Measurements from ENCODE around the gene NDUFA12.

The NDUFA12 gene

DNA sequence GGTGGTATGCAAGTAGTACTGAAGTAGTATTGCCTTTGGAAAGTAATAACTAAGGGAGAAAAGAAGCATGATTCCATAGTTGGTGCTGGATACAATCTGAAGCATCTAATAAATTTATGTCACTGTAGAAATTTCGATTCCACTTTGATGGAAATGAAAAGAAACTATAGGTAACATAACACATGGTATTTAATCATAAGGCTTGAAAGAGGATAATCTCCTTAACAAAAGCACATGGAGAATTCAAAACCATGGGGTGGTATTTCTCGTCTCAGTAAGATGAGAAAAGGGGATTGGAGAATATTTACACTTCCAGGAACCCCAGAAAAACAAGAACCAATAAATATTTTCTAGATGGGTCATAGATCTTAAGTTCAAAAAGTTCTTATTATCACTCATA lies 72.7 kb downstream of the NDUFA12 start:
- Histone ChIP-seq H3K9me3 (ENCODE audit: control insufficient read depth, insufficient read depth, low read depth, low read length) (no peaks in the 10 kb centered on the region), H3K4me1 (ENCODE audit: control insufficient read depth, insufficient read depth, low read length) (no peaks in the 10 kb centered on the region), H3K27ac (ENCODE audit: extremely low read depth, low read depth, low read length) (no peak overlapping the region), H3K36me3 (ENCODE audit: control insufficient read depth in 2 of 2, insufficient read depth in 1 of 2, low read length in 2 of 2) (no peaks in the 10 kb centered on the region), H3K4me3 (ENCODE audit: low read depth, low read length) (no peak overlapping the region)
- POLR2A ChIA-PET = no interaction called here
- CTCF ChIA-PET = no interaction called here
- TF ChIP-seq, protein P1, sequence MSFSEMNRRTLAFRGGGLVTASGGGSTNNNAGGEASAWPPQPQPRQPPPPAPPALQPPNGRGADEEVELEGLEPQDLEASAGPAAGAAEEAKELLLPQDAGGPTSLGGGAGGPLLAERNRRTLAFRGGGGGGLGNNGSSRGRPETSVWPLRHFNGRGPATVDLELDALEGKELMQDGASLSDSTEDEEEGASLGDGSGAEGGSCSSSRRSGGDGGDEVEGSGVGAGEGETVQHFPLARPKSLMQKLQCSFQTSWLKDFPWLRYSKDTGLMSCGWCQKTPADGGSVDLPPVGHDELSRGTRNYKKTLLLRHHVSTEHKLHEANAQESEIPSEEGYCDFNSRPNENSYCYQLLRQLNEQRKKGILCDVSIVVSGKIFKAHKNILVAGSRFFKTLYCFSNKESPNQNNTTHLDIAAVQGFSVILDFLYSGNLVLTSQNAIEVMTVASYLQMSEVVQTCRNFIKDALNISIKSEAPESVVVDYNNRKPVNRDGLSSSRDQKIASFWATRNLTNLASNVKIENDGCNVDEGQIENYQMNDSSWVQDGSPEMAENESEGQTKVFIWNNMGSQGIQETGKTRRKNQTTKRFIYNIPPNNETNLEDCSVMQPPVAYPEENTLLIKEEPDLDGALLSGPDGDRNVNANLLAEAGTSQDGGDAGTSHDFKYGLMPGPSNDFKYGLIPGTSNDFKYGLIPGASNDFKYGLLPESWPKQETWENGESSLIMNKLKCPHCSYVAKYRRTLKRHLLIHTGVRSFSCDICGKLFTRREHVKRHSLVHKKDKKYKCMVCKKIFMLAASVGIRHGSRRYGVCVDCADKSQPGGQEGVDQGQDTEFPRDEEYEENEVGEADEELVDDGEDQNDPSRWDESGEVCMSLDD (tag by site-specific recombination; IDR thresholded peaks at IDR 0.05) = no peak

DNA sequence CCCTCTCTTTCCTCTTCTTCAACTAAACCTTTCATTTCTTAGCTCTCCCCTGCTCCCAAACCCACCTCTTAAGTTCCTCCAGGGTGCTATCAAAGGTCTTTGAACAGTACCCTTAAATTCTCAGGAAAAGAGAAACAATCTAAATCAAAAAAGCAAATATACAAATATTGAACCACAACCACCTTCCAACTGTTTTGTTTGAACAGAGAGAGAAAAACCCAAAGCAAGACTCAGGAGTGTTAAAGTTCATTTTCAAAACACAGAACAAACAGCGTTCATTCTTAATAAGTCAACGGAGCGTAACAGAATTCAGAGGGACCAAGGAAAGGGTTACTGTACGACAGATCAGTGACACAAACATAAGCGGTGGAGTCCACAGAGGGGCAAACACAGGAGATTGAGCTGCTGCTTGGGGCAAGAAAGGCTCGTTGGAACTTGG lies 73.3 kb downstream of the NDUFA12 start:
- H3K27ac ChIP-seq (ENCODE audit: extremely low read depth, low read depth, low read length) = no peak overlapping the region
- H3K9me3 ChIP-seq (ENCODE audit: control insufficient read depth, insufficient read depth, low read depth, low read length) = no peaks in the 10 kb centered on the region
- ChIA-PET CTCF (no interaction called here), POLR2A (no interaction called here)
- no peaks in the 10 kb centered on the region for H3K36me3 ChIP-seq (ENCODE audit: control insufficient read depth in 2 of 2, insufficient read depth in 1 of 2, low read length in 2 of 2)
- H3K4me1 ChIP-seq (ENCODE audit: control insufficient read depth, insufficient read depth, low read length) = no peaks in the 10 kb centered on the region
- TF ChIP-seq ZNF114 (tag by site-specific recombination; IDR thresholded peaks at IDR 0.05) (no peak), ZNF623 (tag by site-specific recombination; IDR thresholded peaks at IDR 0.05) (no peak), BCL11B (tag by site-specific recombination; IDR thresholded peaks at IDR 0.05; ENCODE audit: low read depth) (no peak), ZSCAN23 (tag by site-specific recombination; IDR thresholded peaks at IDR 0.05) (no peak), KLF1 (tag by site-specific recombination; IDR thresholded peaks at IDR 0.05) (no peak), ZNF549 (tag by site-specific recombination; IDR thresholded peaks at IDR 0.05) (no peak), ZBTB17 (tag by site-specific recombination; IDR thresholded peaks at IDR 0.05) (no peak), MYNN (tag by site-specific recombination; IDR thresholded peaks at IDR 0.05; ENCODE audit: borderline replicate concordance) (no peak), ZNF2 (tag by site-specific recombination; IDR thresholded peaks at IDR 0.05) (no peak), ZNF514 (tag by site-specific recombination; IDR thresholded peaks at IDR 0.05) (no peak), OSR2 (tag by site-specific recombination; IDR thresholded peaks at IDR 0.05) (no peak), ZNF558 (tag by site-specific recombination; IDR thresholded peaks at IDR 0.05) (no peak), ZNF146 (tag by site-specific recombination; IDR thresholded peaks at IDR 0.05) (no peak), GLI2 (tag by site-specific recombination; IDR thresholded peaks at IDR 0.05; ENCODE audit: borderline replicate concordance, low read depth) (no peak), ZNF184 (tag by site-specific recombination; IDR thresholded peaks at IDR 0.05) (no peak), ZFP69B (tag by site-specific recombination; IDR thresholded peaks at IDR 0.05) (no peak)
- TF ChIP-seq, protein P2, sequence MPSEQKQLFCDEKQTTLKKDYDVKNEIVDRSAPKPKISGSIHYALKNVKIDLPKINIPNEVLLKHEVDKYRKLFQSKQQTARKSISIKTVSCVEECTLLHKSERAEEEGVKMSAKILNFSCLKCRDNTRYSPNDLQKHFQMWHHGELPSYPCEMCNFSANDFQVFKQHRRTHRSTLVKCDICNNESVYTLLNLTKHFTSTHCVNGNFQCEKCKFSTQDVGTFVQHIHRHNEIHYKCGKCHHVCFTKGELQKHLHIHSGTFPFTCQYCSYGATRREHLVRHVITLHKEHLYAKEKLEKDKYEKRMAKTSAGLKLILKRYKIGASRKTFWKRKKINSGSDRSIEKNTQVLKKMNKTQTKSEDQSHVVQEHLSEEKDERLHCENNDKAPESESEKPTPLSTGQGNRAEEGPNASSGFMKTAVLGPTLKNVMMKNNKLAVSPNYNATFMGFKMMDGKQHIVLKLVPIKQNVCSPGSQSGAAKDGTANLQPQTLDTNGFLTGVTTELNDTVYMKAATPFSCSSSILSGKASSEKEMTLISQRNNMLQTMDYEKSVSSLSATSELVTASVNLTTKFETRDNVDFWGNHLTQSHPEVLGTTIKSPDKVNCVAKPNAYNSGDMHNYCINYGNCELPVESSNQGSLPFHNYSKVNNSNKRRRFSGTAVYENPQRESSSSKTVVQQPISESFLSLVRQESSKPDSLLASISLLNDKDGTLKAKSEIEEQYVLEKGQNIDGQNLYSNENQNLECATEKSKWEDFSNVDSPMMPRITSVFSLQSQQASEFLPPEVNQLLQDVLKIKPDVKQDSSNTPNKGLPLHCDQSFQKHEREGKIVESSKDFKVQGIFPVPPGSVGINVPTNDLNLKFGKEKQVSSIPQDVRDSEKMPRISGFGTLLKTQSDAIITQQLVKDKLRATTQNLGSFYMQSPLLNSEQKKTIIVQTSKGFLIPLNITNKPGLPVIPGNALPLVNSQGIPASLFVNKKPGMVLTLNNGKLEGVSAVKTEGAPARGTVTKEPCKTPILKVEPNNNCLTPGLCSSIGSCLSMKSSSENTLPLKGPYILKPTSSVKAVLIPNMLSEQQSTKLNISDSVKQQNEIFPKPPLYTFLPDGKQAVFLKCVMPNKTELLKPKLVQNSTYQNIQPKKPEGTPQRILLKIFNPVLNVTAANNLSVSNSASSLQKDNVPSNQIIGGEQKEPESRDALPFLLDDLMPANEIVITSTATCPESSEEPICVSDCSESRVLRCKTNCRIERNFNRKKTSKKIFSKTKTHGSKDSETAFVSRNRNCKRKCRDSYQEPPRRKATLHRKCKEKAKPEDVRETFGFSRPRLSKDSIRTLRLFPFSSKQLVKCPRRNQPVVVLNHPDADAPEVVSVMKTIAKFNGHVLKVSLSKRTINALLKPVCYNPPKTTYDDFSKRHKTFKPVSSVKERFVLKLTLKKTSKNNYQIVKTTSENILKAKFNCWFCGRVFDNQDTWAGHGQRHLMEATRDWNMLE (tag by site-specific recombination; conservative IDR thresholded peaks at IDR 0.05; ENCODE audit: low read depth) = no peak
- TF ChIP-seq, protein P3, sequence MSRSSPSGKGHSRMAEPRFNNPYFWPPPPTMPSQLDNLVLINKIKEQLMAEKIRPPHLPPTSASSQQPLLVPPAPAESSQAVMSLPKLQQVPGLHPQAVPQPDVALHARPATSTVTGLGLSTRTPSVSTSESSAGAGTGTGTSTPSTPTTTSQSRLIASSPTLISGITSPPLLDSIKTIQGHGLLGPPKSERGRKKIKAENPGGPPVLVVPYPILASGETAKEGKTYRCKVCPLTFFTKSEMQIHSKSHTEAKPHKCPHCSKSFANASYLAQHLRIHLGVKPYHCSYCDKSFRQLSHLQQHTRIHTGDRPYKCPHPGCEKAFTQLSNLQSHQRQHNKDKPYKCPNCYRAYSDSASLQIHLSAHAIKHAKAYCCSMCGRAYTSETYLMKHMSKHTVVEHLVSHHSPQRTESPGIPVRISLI (tag by site-specific recombination; IDR thresholded peaks at IDR 0.05) = no peak
- TF ChIP-seq, protein P4, sequence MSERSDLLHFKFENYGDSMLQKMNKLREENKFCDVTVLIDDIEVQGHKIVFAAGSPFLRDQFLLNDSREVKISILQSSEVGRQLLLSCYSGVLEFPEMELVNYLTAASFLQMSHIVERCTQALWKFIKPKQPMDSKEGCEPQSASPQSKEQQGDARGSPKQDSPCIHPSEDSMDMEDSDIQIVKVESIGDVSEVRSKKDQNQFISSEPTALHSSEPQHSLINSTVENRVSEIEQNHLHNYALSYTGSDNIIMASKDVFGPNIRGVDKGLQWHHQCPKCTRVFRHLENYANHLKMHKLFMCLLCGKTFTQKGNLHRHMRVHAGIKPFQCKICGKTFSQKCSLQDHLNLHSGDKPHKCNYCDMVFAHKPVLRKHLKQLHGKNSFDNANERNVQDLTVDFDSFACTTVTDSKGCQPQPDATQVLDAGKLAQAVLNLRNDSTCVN (tag by site-specific recombination; optimal IDR thresholded peaks at IDR 0.05) = no peak
- TF ChIP-seq, protein P5, sequence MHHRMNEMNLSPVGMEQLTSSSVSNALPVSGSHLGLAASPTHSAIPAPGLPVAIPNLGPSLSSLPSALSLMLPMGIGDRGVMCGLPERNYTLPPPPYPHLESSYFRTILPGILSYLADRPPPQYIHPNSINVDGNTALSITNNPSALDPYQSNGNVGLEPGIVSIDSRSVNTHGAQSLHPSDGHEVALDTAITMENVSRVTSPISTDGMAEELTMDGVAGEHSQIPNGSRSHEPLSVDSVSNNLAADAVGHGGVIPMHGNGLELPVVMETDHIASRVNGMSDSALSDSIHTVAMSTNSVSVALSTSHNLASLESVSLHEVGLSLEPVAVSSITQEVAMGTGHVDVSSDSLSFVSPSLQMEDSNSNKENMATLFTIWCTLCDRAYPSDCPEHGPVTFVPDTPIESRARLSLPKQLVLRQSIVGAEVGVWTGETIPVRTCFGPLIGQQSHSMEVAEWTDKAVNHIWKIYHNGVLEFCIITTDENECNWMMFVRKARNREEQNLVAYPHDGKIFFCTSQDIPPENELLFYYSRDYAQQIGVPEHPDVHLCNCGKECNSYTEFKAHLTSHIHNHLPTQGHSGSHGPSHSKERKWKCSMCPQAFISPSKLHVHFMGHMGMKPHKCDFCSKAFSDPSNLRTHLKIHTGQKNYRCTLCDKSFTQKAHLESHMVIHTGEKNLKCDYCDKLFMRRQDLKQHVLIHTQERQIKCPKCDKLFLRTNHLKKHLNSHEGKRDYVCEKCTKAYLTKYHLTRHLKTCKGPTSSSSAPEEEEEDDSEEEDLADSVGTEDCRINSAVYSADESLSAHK (tag by site-specific recombination; IDR thresholded peaks at IDR 0.05) = no peak
- no peak overlapping the region for H3K4me3 ChIP-seq (ENCODE audit: low read depth, low read length)
